NCI-H2107 treated with DMSO at 0.1 percent for 48 hours (cell line): ENCODE measurements around the gene EVA1A.

Source experiments
- DNase-seq: peaks from one replicate; lab custom pipeline; 2025; ENCODE audit not compliant: unreplicated experiment; lab: John Stamatoyannopoulos, UW

The EVA1A gene

DNA sequence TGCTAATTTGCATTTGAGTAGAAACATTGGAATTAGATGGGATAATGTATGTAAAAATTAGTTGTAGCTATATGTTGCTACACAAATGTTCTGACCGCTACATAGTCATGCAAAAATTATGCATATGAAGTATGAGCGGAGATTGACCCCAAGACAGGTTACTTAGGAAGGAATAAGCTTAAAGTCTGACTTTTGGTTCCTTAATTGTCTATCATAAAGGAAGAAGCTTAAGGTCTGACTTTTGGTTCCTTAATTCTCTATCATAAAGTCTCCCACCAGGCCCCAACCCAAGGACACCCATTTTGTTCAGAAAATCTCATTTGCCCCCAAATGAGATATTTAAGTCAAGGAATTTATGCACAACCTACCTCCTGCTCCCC lies 106.5 kb downstream of the EVA1A start:
- DNase-seq, result no peak

GRCh38 chr2:75453384-75454240 lies 107.1 kb downstream of the EVA1A start:
- DNase-seq, result no peak

- no peak for DNase-seq
Observed at GRCh38 chr2:75450068-75450467, 110.7 kb downstream of the EVA1A start.

DNA sequence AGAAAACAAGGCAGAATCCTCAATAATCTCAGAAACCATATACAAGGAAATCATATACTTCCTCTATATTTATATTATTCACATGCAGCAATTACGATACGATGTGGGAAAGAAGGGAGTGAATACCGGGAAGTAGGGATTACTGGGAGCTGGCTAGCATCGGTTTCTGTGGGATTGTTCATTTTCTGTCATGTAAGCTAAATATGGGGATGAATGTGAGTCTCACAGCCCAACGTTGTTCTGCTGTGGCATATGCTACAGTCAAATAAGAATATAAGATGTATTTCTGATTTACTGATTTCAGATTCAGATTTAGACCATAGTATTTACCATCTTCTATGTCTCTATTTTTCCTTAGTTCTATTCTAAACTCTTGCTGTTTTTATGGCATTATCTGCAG lies 113.6 kb downstream of the EVA1A start:
- no peak for DNase-seq
